Hepatocyte (in vitro differentiated cells): ENCODE measurements around the gene TET2. TPM values are rescaled to one million over a fixed set of nuclear protein-coding genes. Genes with fewer than 3 reads are reported as not detected.

Experiments
- DNase-seq: peaks from one replicate; pipeline ENCODE4 v3.0.0-alpha.2; 2016; ENCODE audit warnings: low spot score
- H2AFZ ChIP-seq: fragments of 200-600 bp; sonication (generic); 2 replicates; pipeline ENCODE4 v1.6.0; 2016; ENCODE audit warnings: antibody characterized with exemption, mild to moderate bottlenecking
- H3K27ac ChIP-seq: fragments of 200-600 bp; sonication (generic); 2 replicates; pipeline ENCODE4 v1.5.1; 2016; ENCODE audit warnings: mild to moderate bottlenecking
- H3K27me3 ChIP-seq: fragments of 200-600 bp; sonication (generic); 2 replicates; pipeline ENCODE4 v1.6.1; 2016
- H3K36me3 ChIP-seq: fragments of 200-600 bp; sonication (generic); replicated peaks from 2 replicates; pipeline ENCODE4 v1.5.1; 2016; ENCODE audit warnings: low read depth; ENCODE audit not compliant: insufficient read depth
- H3K4me1 ChIP-seq: fragments of 200-600 bp; sonication (generic); 2 replicates; pipeline ENCODE4 v1.5.1; 2016; ENCODE audit warnings: mild to moderate bottlenecking, moderate library complexity; ENCODE audit not compliant: insufficient read depth
- H3K4me2 ChIP-seq: fragments of 200-600 bp; sonication (generic); 2 replicates; pipeline ENCODE4 v1.6.0; 2016
- H3K4me3 ChIP-seq: fragments of 200-600 bp; sonication (generic); 2 replicates; pipeline ENCODE4 v1.5.1; 2016; ENCODE audit warnings: mild to moderate bottlenecking
- H3K79me2 ChIP-seq: fragments of 200-600 bp; sonication (generic); 2 replicates; pipeline ENCODE4 v1.6.0; 2017; ENCODE audit warnings: mild to moderate bottlenecking
- H3K9me2 ChIP-seq: fragments of 200-600 bp; sonication (generic); replicated peaks from 2 replicates; pipeline ENCODE4 v1.6.0; 2017; ENCODE audit warnings: mild to moderate bottlenecking; ENCODE audit not compliant: insufficient read depth
- H3K9me3 ChIP-seq: fragments of 200-600 bp; sonication (generic); 2 replicates; pipeline ENCODE4 v1.5.1; 2016; ENCODE audit warnings: low read depth, mild to moderate bottlenecking
- H4K20me1 ChIP-seq: fragments of 200-600 bp; sonication (generic); 2 replicates; pipeline ENCODE4 v1.6.0; 2016; ENCODE audit warnings: mild to moderate bottlenecking; ENCODE audit not compliant: insufficient read depth, poor library complexity, severe bottlenecking
- EZH2 ChIP-seq: fragments of 200-600 bp; sonication (generic); IDR thresholded peaks from 2 replicates; pipeline ENCODE4 v1.6.1; 2016; ENCODE audit warnings: antibody characterized with exemption, mild to moderate bottlenecking, borderline replicate concordance
- EZH2phosphoT487 ChIP-seq: fragments of 200-600 bp; sonication (generic); IDR thresholded peaks from one replicate; pipeline ENCODE4 v1.6.1; 2018; ENCODE audit warnings: antibody characterized with exemption, mild to moderate bottlenecking, low read depth, moderate library complexity; ENCODE audit not compliant: unreplicated experiment, severe bottlenecking
- WGBS: methylation state at CpG from one replicate; pipeline ENCODE4 v1.1.6; 2016; ENCODE audit warnings: low lambda C conversion rate; ENCODE audit errors: missing lambda C conversion rate; 5-methylcytosine and 5-hydroxymethylcytosine counted together
- polyA plus RNA-seq: library from polyadenylated mRNA; unstranded; fragments of >200 nt; fragmentation: Nextera tagmentation; extraction: Ambion mirVana; gene quantifications from 2 replicates; pipeline ENCODE4 v1.2.1, GENCODE V29; 2016
- total RNA-seq: library from RNA; depleted of rRNA; stranded (reverse); fragments of >200 nt; gene quantifications from 2 replicates; pipeline ENCODE4 v1.2.3, GENCODE V29; 2014
- TF ChIP-seq, protein P1 (sequence below): fragments of 200-600 bp; sonication (generic); IDR thresholded peaks from 2 replicates; pipeline ENCODE4 v1.5.1; 2016; ENCODE audit warnings: antibody characterized with exemption, mild to moderate bottlenecking; ENCODE audit not compliant: poor library complexity

Gene TET2
- total and polyA plus RNA-seq, 2 experiments from 2014 or later, result 5.5 to 15.5 TPM

- Histone ChIP-seq H3K4me2 (peak overlapping the region; percentile 85), H2AFZ (peak overlapping the region; percentile 99), H3K4me1 (peaks cover 8% of the 10 kb centered on the region), H4K20me1 (peaks cover 28% of the 10 kb centered on the region), H3K4me3 (peak overlapping the region; percentile 96), H3K79me2 (peaks cover 51% of the 10 kb centered on the region), H3K27me3 (no peaks in the 10 kb centered on the region), H3K9me2 (no peaks in the 10 kb centered on the region), H3K27ac (peak overlapping the region; percentile 94), H3K36me3 (no peaks in the 10 kb centered on the region), H3K9me3 (no peaks in the 10 kb centered on the region)
- WGBS, result 1% methylated on average over 12 of the region's 12 CpGs
- no peak for DNase-seq
- TF ChIP-seq, protein P1, sequence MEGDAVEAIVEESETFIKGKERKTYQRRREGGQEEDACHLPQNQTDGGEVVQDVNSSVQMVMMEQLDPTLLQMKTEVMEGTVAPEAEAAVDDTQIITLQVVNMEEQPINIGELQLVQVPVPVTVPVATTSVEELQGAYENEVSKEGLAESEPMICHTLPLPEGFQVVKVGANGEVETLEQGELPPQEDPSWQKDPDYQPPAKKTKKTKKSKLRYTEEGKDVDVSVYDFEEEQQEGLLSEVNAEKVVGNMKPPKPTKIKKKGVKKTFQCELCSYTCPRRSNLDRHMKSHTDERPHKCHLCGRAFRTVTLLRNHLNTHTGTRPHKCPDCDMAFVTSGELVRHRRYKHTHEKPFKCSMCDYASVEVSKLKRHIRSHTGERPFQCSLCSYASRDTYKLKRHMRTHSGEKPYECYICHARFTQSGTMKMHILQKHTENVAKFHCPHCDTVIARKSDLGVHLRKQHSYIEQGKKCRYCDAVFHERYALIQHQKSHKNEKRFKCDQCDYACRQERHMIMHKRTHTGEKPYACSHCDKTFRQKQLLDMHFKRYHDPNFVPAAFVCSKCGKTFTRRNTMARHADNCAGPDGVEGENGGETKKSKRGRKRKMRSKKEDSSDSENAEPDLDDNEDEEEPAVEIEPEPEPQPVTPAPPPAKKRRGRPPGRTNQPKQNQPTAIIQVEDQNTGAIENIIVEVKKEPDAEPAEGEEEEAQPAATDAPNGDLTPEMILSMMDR, result no peak
- TF ChIP-seq EZH2 (no peak), EZH2phosphoT487 (no peak)
These were observed 408 bp downstream of the TET2 start for GRCh38 chr4:105147016-105147552.

DNA sequence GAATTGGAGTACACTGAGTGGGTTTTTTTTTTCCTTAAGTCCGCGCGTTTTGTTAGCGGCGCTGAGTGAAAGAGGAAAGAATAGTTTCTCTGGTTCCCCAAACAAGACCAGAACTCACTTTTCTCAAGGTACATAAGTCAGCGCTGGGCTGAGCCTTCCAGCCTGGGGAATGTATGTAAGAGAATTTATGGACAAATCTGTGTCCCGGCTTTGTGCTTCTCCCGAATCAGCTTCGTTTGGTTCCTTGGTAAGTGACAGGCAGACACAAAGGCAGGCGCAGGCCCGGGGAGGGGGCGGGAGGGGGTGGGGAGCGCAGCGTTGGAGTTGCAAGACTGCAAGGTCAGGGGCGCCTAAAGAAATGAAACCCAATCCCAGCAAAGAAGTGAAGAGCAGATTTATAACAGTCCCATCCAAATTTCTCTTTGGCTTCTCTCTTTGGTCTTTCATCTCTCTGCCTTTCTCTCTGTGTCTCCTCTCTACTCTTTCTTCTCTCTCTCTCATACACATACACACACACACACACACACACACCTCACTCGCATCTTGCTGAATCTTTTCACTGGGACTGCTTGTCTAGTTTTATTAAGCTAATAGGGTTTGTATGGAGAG, 981 bp downstream of the TET2 start:
- peak overlapping the region; percentile 85 for H3K4me2 ChIP-seq
- H3K27ac ChIP-seq, result peak overlapping the region; percentile 94
- H3K79me2 ChIP-seq, result peaks cover 57% of the 10 kb centered on the region
- 2% methylated on average over 10 of the region's 16 CpGs for WGBS
- H2AFZ ChIP-seq, result peak overlapping the region; percentile 99
- H3K4me3 ChIP-seq, result peak overlapping the region; percentile 96
- peaks cover 28% of the 10 kb centered on the region for H4K20me1 ChIP-seq
- peak; percentile 48 for DNase-seq
- H3K4me1 ChIP-seq, result peaks cover 8% of the 10 kb centered on the region
- no peak for TF ChIP-seq EZH2phosphoT487
- TF ChIP-seq, protein P1, result no peak
- H3K9me3 ChIP-seq, result no peaks in the 10 kb centered on the region
- no peaks in the 10 kb centered on the region for H3K27me3 ChIP-seq
- no peaks in the 10 kb centered on the region for H3K9me2 ChIP-seq
- no peaks in the 10 kb centered on the region for H3K36me3 ChIP-seq

GRCh38 chr4:105148356-105148755, 1.7 kb downstream of the TET2 start:
- H3K9me3 ChIP-seq, result no peaks in the 10 kb centered on the region
- H4K20me1 ChIP-seq, result peaks cover 28% of the 10 kb centered on the region
- H3K79me2 ChIP-seq, result peaks cover 64% of the 10 kb centered on the region
- no peak overlapping the region for H2AFZ ChIP-seq
- TF ChIP-seq, protein P1, result no peak
- TF ChIP-seq EZH2phosphoT487 (no peak), EZH2 (no peak)
- H3K9me2 ChIP-seq, result no peaks in the 10 kb centered on the region
- peaks cover 8% of the 10 kb centered on the region for H3K4me1 ChIP-seq
- H3K27me3 ChIP-seq, result no peaks in the 10 kb centered on the region
- WGBS, result 53% methylated on average over 1 of the region's 1 CpG
- H3K36me3 ChIP-seq, result no peaks in the 10 kb centered on the region
- no peak for DNase-seq
- H3K27ac ChIP-seq, result peak overlapping the region; percentile 94
- H3K4me3 ChIP-seq, result peak overlapping the region; percentile 96
- H3K4me2 ChIP-seq, result peak overlapping the region; percentile 85
